ENCODE data around the gene ADNP2. TPM values are rescaled to one million over a fixed set of nuclear protein-coding genes. Genes with fewer than 3 reads are reported as not detected.

ADNP2 gene
- total RNA-seq, 1 experiment from 2014 or later, result 40.5 TPM

DNA sequence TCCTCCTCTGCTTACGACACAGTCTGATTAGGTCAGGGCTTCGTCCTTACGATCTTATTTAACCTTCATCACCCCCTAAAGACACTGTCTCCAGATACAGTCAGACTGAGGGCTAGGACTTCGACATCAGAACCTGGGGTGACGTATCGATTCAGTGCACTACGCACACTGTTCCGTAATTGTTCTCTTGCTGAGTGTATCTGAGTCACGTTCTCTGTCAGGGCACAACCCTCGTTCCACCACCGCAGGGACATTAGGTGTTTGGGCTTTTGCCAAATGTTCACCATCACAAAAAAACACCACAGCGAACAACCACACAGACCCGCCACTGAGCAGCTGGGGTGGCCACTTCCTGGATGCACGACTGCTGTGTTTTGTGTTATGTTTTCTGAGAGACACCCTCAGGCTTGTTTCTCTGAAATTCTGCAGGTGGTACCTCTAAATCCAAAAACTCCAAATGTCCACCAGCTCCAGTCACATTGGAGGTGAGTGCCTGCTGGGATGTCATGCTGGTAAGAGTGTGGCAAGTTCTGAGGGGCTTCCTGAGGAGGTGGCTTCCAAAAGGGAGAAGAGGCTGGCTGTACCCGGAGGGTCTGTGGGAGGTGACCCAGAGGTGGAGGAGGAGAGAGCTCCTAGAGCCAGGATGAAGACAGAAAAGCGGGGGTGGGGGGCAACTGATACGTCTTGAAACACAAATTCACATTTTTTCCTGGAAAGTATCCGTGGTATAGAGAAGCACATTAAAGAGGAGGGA lies 66.6 kb downstream of the ADNP2 start:
- Histone ChIP-seq H3K27ac (ENCODE audit: low read length) (no peak overlapping the region), H3K4me3 (ENCODE audit: low read depth in 2 of 2, low read length in 2 of 2) (no peak overlapping the region), H3K36me3 (ENCODE audit: control insufficient read depth, insufficient read depth, low read length) (no peaks in the 10 kb centered on the region), H3K27me3 (ENCODE audit: control insufficient read depth, insufficient read depth, low read length) (peaks cover 4% of the 10 kb centered on the region; the same call in 1 of the 2 replicates), H3K4me1 (ENCODE audit: control insufficient read depth, insufficient read depth, low read length) (peaks cover 9% of the 10 kb centered on the region; the same call in 1 of the 2 replicates), H3K9me3 (ENCODE audit: control insufficient read depth, insufficient read depth, low read depth, low read length) (no peaks in the 10 kb centered on the region)
- intact Hi-C loops (cut with micrococcal nuclease; ENCODE audit: unreplicated experiment) (no loop called here), in situ Hi-C loops (cut with HindIII; ENCODE audit: low pct_unique_long_range_greater_than_20kb, low sequenced_read_pairs) (no loop called here)
- CTCF ChIA-PET, result interaction anchor here (0.6 to 1.7 kb wide), 2 partner anchors 25 to 29 kb away, joined by 4 to 6 read pairs; no protein-coding TSS in a partner anchor
- ATAC-seq (no peak), DNase-seq (ENCODE audit: low read depth, low spot score) (no peak)
- TF ChIP-seq, protein P1, sequence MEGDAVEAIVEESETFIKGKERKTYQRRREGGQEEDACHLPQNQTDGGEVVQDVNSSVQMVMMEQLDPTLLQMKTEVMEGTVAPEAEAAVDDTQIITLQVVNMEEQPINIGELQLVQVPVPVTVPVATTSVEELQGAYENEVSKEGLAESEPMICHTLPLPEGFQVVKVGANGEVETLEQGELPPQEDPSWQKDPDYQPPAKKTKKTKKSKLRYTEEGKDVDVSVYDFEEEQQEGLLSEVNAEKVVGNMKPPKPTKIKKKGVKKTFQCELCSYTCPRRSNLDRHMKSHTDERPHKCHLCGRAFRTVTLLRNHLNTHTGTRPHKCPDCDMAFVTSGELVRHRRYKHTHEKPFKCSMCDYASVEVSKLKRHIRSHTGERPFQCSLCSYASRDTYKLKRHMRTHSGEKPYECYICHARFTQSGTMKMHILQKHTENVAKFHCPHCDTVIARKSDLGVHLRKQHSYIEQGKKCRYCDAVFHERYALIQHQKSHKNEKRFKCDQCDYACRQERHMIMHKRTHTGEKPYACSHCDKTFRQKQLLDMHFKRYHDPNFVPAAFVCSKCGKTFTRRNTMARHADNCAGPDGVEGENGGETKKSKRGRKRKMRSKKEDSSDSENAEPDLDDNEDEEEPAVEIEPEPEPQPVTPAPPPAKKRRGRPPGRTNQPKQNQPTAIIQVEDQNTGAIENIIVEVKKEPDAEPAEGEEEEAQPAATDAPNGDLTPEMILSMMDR (IDR thresholded peaks at IDR 0.05), result no peak
- TF ChIP-seq POLR2AphosphoS5 (IDR thresholded peaks at IDR 0.05; ENCODE audit: low read depth, low read length) (no peak), SIN3A (IDR thresholded peaks at IDR 0.05; ENCODE audit: borderline replicate concordance, insufficient read depth, low read depth, low read length) (no peak), TCF7L2 (IDR thresholded peaks at IDR 0.05; ENCODE audit: low read depth, low read length) (no peak)
- TF ChIP-seq, protein P2, sequence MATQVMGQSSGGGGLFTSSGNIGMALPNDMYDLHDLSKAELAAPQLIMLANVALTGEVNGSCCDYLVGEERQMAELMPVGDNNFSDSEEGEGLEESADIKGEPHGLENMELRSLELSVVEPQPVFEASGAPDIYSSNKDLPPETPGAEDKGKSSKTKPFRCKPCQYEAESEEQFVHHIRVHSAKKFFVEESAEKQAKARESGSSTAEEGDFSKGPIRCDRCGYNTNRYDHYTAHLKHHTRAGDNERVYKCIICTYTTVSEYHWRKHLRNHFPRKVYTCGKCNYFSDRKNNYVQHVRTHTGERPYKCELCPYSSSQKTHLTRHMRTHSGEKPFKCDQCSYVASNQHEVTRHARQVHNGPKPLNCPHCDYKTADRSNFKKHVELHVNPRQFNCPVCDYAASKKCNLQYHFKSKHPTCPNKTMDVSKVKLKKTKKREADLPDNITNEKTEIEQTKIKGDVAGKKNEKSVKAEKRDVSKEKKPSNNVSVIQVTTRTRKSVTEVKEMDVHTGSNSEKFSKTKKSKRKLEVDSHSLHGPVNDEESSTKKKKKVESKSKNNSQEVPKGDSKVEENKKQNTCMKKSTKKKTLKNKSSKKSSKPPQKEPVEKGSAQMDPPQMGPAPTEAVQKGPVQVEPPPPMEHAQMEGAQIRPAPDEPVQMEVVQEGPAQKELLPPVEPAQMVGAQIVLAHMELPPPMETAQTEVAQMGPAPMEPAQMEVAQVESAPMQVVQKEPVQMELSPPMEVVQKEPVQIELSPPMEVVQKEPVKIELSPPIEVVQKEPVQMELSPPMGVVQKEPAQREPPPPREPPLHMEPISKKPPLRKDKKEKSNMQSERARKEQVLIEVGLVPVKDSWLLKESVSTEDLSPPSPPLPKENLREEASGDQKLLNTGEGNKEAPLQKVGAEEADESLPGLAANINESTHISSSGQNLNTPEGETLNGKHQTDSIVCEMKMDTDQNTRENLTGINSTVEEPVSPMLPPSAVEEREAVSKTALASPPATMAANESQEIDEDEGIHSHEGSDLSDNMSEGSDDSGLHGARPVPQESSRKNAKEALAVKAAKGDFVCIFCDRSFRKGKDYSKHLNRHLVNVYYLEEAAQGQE (IDR thresholded peaks at IDR 0.05; ENCODE audit: insufficient read depth in 1 of 2, low read depth in 2 of 2, low read length in 1 of 2), result no peak
- POLR2A ChIA-PET, result interaction anchor here (0.7 kb wide), 1 partner anchor 24 kb away, joined by 3 read pairs; no protein-coding TSS in a partner anchor
- no TSS peak for BruUV-seq (replicated peaks)

DNA sequence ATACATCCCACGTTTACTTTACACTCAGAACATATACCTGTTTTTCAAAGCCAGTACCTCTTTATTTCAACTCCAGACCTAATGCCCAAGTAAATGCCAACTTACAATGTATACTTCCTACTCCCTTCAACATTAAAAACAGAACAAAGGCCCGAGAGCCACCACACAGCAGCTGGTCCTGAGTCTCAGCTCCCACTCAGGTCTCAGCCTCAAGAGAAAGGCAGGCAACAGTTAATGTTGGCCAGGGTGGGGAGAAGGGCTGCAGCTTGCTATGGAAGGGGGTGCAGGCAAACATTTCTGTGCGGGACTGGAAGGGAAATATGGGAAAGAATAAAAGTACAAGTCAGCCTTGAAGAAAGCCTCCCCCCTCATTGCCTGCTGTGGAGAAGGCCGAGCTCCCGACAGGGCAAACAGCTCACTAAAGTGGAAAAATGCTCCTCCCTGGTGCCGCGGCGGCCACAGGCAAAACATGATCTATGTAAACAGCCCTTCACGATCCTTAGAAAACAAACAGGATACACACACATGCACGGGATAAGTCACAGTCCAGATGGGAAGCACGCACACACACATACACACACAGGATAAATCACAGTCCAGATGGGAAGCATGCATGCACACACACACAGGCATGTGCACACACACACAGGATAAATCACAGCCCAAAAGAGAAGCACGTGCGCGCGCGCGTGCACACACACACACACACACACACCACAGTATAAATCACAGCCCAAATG lies 67.4 kb downstream of the ADNP2 start:
- no TSS peak for BruUV-seq (replicated peaks)

More for the DNA sequence above, 67.4 kb downstream of the ADNP2 start:
- ATAC-seq (no peak), DNase-seq (ENCODE audit: low read depth, low spot score) (no peak)
- in situ Hi-C loops (cut with HindIII; ENCODE audit: low pct_unique_long_range_greater_than_20kb, low sequenced_read_pairs) (no loop called here), intact Hi-C loops (cut with micrococcal nuclease; ENCODE audit: unreplicated experiment) (no loop called here)
- Histone ChIP-seq H3K9me3 (ENCODE audit: control insufficient read depth, insufficient read depth, low read depth, low read length) (no peaks in the 10 kb centered on the region), H3K4me3 (ENCODE audit: low read depth in 2 of 2, low read length in 2 of 2) (no peak overlapping the region), H3K4me1 (ENCODE audit: control insufficient read depth, insufficient read depth, low read length) (peaks cover 7% of the 10 kb centered on the region; the same call in 1 of the 2 replicates), H3K27ac (ENCODE audit: low read length) (no peak overlapping the region), H3K27me3 (ENCODE audit: control insufficient read depth, insufficient read depth, low read length) (peaks cover 4% of the 10 kb centered on the region; the same call in 1 of the 2 replicates), H3K36me3 (ENCODE audit: control insufficient read depth, insufficient read depth, low read length) (no peaks in the 10 kb centered on the region)
- POLR2A ChIA-PET, result no interaction called here
- TF ChIP-seq SIN3A (IDR thresholded peaks at IDR 0.05; ENCODE audit: borderline replicate concordance, insufficient read depth, low read depth, low read length) (no peak), TCF7L2 (IDR thresholded peaks at IDR 0.05; ENCODE audit: low read depth, low read length) (no peak), POLR2AphosphoS5 (IDR thresholded peaks at IDR 0.05; ENCODE audit: low read depth, low read length) (no peak)
- TF ChIP-seq, protein P2 (IDR thresholded peaks at IDR 0.05; ENCODE audit: insufficient read depth in 1 of 2, low read depth in 2 of 2, low read length in 1 of 2), result no peak
- TF ChIP-seq, protein P1 (IDR thresholded peaks at IDR 0.05), result no peak
- CTCF ChIA-PET, result interaction anchor here (1.7 kb wide), 1 partner anchor 24 kb away, joined by 4 read pairs; no protein-coding TSS in a partner anchor
